Stimulated activated CD8-positive, alpha-beta memory T cell treated with anti-CD3 and anti-CD28 coated beads, Interleukin-15, amount 100 ng/mL, for 1 hour (primary cell): ENCODE results near the gene MED13L.
"Not testable (repeated sequence)": the region's sequence is repeated elsewhere in the genome, so short reads cannot be mapped to it uniquely, and the experiment has no call there.

ENCODE experiments used
- DNase-seq: peaks from one replicate; pipeline ENCODE4 v3.0.0-alpha.2; 2020; ENCODE audit warnings: low read depth

Gene MED13L

GRCh38 chr12:116010467-116010866, 267.0 kb downstream of the MED13L start:
- no peak for DNase-seq

DNA sequence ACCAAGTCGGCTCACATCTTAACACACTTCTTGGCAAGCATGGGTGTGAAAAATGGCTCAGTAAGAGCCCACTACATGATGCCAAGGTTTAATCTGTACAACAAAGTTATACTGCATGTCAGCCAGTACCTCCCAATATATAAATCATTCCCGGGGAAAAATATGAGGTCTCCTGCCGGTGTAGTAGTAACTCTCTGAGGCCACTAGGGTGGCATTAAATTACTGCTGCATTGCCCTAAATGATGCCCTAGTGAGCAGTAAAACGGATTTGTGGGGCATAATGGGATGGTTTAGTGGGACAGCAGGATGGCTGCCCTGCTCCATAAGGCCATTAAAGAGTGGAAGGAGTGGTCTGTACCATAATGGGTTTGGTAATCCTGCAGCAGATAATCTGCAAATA, 267.7 kb downstream of the MED13L start:
- DNase-seq, result no peak

DNA sequence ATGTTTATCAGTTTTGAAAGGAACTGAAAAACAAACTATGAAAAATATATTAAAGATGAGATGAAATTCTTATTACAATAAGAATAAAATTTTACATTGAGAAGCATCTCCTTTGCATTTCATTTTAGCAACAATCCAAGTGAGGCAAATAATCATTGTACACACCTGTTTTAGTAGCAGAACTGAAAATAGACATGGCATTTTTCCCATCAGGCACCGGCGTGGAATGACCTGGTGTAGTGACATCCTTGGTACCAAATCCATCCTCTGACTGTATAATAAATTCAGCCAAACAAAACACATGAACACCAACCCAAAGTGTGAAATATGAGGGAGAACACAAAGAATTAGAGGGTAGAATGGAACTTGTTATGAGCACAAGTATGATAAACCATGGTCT, 271.4 kb downstream of the MED13L start:
- no peak for DNase-seq

- DNase-seq, result no peak
Observed at GRCh38 chr12:116002890-116003536, 274.5 kb downstream of the MED13L start.

- DNase-seq, result no peak
Observed at GRCh38 chr12:116000252-116000651, 277.2 kb downstream of the MED13L start.

DNA sequence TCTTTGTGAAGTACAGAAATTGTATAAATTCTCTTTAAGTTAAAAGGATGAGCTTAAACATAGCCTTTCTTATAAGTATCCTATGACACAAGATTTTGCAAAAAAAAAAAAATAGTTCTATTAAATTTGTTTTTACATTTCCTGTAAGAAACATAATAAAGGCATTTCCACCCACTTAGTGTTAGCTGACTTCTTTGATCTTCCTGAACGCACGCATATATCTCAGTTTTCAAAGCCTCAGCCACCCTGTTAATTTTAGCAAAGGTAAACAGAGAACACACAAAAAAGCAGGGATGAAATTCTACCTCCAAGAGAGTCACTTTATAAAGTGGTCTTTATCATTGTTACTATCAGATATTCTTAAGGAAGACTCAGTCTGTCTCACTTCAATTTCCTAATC, 277.9 kb downstream of the MED13L start:
- no peak for DNase-seq

- no peak for DNase-seq
Observed at GRCh38 chr12:115998794-115999478, 278.6 kb downstream of the MED13L start.

- no peak for DNase-seq
Observed at GRCh38 chr12:115998119-115998633, 279.3 kb downstream of the MED13L start.

GRCh38 chr12:115993737-115994136, 283.8 kb downstream of the MED13L start:
- no peak for DNase-seq

DNA sequence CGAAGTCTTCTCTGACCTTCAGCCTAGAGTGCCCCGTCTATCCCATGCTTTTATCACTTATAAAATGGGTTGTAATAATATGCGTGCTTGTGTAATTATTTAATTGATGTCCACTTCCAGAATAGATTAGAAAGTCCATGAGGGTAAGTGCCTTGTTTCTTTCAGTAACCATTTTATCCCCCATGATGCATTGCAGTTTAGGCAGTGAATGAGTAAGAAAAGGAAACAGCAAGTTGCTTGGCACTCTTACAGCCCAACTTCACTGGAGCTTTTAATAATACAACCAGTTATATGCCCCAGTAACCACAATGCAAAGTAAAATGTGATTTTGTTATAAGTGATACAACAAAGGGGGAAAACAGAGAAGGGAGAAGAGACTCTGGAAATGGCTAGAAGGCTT, 287.3 kb downstream of the MED13L start:
- DNase-seq, result no peak

GRCh38 chr12:115988625-115989563, 288.6 kb downstream of the MED13L start:
- DNase-seq, result no peak

- no peak for DNase-seq
Observed at GRCh38 chr12:115988212-115988611, 289.3 kb downstream of the MED13L start.

GRCh38 chr12:115984616-115985015, 292.9 kb downstream of the MED13L start:
- no peak for DNase-seq

DNA sequence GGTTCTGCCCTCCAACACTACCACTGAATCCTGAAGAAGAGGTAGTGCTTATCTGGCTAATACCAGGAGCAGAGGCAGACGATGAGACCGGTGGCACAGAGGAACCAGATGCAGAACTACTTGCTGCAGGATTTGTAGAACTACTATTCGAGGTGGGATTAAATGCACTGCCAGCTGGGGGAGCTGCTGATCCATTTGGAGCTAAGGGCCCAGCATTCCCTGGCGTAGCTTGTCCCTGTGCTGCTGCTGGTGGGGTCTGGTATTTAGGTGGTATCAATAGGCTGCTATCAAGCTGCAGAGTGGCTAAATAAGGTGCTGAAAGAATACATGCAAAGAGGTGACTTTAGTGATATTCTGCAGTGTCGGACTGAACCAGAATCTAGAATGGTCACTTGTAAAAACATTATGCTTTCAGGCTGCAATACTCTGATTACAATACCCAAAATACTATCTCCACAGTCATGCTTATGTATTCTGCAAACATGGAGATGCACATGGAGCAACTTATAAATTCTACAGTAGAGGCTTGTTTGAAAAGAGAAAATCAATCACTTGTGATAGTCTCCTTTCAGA, 294.2 kb downstream of the MED13L start:
- DNase-seq, result no peak

DNA sequence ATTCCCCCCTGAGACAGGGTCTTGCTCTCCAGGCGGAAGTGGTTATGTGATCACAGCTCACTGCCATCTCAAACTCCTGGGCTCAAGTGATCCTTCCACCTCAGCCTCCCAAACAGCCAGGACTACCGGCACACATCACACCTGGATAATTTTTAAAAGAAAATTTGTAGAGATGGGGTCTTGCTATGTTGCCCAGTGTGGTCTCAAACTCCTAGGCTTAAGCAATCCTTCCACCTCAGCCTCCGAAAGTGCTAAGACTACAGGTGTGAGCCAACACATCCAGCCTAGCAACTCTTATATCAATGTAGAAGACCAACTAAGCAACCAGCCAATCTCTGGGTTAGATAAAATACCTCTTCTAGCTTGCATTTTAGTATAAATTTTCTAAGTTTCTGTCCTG, 297.2 kb downstream of the MED13L start:
- no peak for DNase-seq

DNA sequence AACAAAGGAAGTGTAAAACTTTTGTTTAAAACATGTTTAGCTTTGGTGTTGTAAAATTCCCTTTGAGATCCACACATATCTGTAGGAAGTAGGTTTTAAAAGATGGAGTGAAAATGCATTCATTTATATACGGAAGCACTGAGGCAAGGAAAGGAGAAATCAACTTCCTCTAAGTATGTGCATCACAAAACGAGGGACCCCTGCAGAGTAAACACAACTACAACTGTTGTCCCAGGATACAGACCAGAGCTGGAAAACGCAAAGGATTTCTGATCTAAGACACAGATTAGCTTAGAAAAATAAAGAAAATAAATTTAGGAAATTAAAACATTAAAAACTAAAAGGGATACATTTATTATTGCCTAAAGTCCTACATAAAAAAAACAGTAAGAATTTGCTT, 297.6 kb downstream of the MED13L start:
- DNase-seq, result no peak

GRCh38 chr12:115979351-115979750, 298.1 kb downstream of the MED13L start:
- DNase-seq, result no peak

DNA sequence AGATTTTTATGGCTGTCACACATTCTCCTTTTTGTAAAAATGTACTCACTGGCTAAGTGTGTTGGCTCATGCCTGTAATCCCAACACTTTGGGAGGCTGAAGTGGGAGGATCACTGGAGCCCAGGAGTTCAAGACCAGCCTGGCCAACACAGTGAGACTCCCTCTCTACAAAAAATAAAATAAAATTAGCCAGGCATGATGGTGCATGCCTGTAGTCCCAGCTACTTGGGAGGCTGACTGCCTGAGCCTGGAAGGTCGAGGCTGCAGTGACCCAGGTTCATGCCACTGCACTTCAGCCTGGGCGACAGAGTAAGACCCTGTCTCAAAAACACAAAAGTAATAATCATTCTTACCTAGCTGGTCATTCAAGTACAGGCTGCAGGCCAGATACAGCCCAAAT, 300.7 kb downstream of the MED13L start:
- DNase-seq, result not testable (repeated sequence)

DNA sequence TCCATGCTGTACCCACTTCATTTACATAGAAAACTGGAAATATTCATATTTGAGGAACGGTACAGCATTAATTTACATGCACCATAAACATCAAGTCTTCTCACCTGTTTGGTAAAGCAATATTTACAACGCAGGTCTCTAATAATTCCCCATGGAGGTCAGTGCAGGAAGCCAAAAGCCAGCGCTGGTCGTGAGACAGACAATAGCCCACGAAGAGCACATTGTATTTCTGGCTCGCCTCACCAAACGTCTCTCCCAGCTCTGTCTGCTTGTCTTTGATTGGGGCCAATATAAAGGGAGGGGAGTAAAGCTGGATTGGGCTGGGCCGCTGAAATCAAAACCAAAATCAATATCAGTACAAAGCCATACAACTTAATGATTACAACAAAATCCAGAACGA, 302.1 kb downstream of the MED13L start:
- DNase-seq, result no peak

DNA sequence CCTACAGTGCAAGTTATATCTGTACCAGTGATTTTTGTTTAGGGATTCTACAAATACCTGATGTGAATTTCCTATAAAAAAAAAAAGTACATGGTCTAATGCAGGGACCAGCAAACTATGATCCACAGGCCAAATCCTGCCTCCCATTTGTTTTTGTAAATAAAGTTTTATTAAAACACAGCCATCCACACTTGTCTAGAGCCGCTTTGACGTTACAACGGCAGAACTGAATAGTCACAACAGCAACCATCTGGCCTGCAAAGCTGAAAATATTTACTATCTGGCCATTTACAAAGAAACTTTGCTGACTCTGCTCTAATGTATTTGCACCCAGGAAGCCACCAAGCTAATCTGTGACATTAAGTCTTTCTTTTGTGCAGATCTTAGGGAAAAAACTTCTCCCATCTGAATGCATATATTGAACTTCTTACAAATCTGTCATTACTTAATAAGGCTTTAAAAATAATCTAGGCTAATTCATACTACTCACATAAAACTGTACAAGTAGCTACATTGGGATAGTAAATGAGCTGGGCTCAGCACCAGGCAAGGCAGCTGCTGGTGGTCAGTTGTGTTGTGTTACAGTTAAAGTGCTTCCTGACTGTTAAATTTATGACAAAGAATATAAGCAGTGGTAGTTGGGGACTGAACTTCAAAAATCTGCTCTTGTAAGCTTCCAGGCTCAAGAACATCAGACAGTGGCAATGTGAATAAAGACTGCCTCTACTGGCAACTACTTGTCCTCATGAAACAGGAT, 303.3 kb downstream of the MED13L start:
- DNase-seq, result no peak

DNA sequence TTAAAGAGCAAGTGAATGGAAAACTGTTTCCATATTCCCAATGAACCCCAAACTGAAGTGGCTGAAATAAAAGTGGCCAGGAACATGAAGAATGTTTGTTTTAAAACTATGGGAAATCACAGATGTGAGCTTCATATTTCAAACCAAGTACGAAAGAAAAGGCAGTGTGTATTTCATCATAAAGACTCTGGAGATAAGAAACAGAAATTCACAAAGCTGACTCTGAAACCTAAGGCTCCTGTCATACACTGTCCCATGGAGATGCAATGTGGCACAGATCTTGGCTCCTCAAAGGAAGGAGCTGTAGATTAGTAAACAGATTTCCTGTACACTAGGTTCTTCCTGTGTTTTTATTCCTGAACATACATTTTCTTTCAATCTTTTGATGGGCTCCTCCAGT, 304.4 kb downstream of the MED13L start:
- no peak for DNase-seq

GRCh38 chr12:115972241-115972640, 305.3 kb downstream of the MED13L start:
- no peak for DNase-seq
